HG03378 (cell line): ENCODE data around the gene ARHGAP26.
A peak's percentile ranks its signal among the peaks of the same experiment; 100 is the strongest.

Experiments
- ATAC-seq: cut with Tn5 transposase; IDR thresholded peaks from one replicate; pipeline ENCODE4 v1.9.1; 2021; ENCODE audit warnings: mild to moderate bottlenecking, moderate library complexity; ENCODE audit not compliant: unreplicated experiment

ARHGAP26 gene

GRCh38 chr5:142845402-142845921, 75.3 kb downstream of the ARHGAP26 start:
- ATAC-seq: peak; percentile 41

- ATAC-seq: peak; percentile 72
These were observed 75.8 kb downstream of the ARHGAP26 start for GRCh38 chr5:142845954-142846398.

- ATAC-seq: no peak
These were observed 76.2 kb downstream of the ARHGAP26 start for GRCh38 chr5:142846406-142846805.

GRCh38 chr5:142847898-142848790, 78.0 kb downstream of the ARHGAP26 start:
- ATAC-seq: no peak

- no peak for ATAC-seq
These were observed 79.3 kb downstream of the ARHGAP26 start for GRCh38 chr5:142849466-142849865.

GRCh38 chr5:142849880-142850279, 79.7 kb downstream of the ARHGAP26 start:
- ATAC-seq: no peak

GRCh38 chr5:142851731-142852130, 81.6 kb downstream of the ARHGAP26 start:
- no peak for ATAC-seq

GRCh38 chr5:142852416-142853198, 82.4 kb downstream of the ARHGAP26 start:
- ATAC-seq: no peak

GRCh38 chr5:142853682-142854081, 83.5 kb downstream of the ARHGAP26 start:
- ATAC-seq: no peak

GRCh38 chr5:142856269-142856782, 86.1 kb downstream of the ARHGAP26 start:
- ATAC-seq: no peak

GRCh38 chr5:142857405-142857804, 87.2 kb downstream of the ARHGAP26 start:
- no peak for ATAC-seq

GRCh38 chr5:142859037-142859436, 88.9 kb downstream of the ARHGAP26 start:
- ATAC-seq: no peak

- no peak for ATAC-seq
These were observed 90.1 kb downstream of the ARHGAP26 start for GRCh38 chr5:142860270-142860669.

GRCh38 chr5:142861011-142861410, 90.8 kb downstream of the ARHGAP26 start:
- no peak for ATAC-seq

GRCh38 chr5:142862594-142862993, 92.4 kb downstream of the ARHGAP26 start:
- ATAC-seq: no peak

- no peak for ATAC-seq
These were observed 93.7 kb downstream of the ARHGAP26 start for GRCh38 chr5:142863856-142864255.

- no peak for ATAC-seq
These were observed 94.4 kb downstream of the ARHGAP26 start for GRCh38 chr5:142864290-142865260.

GRCh38 chr5:142865631-142866030, 95.5 kb downstream of the ARHGAP26 start:
- no peak for ATAC-seq

- ATAC-seq: peak; percentile 87
These were observed 96.5 kb downstream of the ARHGAP26 start for GRCh38 chr5:142866563-142867275.

- no peak for ATAC-seq
These were observed 99.7 kb downstream of the ARHGAP26 start for GRCh38 chr5:142869886-142870285.
